Measurements from ENCODE around the gene CGRRF1. TPM values are rescaled to one million over a fixed set of nuclear protein-coding genes. Genes with fewer than 3 reads are reported as not detected.

The CGRRF1 gene
- polyA plus RNA-seq, 1 of the 3 experiments (the other 2 are of a cell fraction), result 6.4 TPM

GRCh38 chr14:54515670-54516069 lies 6.0 kb downstream of the CGRRF1 start (continued):
- TF ChIP-seq ZBTB33 (IDR thresholded peaks at IDR 0.05; ENCODE audit: borderline replicate concordance, low read depth), result no peak
- no peak for TF ChIP-seq NRF1 (IDR thresholded peaks at IDR 0.05; ENCODE audit: low read depth, low read length)
- TF ChIP-seq EP300 (IDR thresholded peaks at IDR 0.05; ENCODE audit: borderline replicate concordance in 1 of 2, low read depth in 1 of 2, low read length in 1 of 2), result no peak
- no peak for TF ChIP-seq RFX5 (IDR thresholded peaks at IDR 0.05; ENCODE audit: low read length)
- TF ChIP-seq USF1 (IDR thresholded peaks at IDR 0.05; ENCODE audit: borderline replicate concordance, low read depth), result no peak

DNA sequence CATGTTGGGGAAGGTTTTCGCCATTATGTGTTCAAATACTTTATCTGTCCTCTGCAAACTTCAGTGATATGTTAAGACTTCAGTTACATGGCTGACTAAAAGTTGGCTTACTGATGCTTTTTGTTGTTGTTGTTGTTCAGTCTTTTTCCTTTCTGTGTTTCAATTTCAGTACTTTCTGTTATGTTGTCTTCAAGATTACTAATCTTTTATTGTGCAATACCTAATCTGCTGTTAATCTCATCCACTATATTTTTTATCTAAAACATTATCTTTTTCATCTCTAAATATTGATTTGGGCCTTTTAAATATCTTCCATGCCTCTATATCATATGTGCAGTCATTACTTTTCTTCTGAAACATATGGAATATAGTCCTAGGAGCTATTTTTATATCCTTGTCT lies 7.0 kb downstream of the CGRRF1 start:
- DNase-seq, result no peak
- Histone ChIP-seq H3K36me3 (replicated peaks in 1 of 2; ENCODE audit: control insufficient read depth in 1 of 2, insufficient read depth in 2 of 2, low read length in 1 of 2) (peaks cover 12 to 36% of the 10 kb centered on the region in 2 experiments), H3K27me3 (ENCODE audit: insufficient read depth) (no peaks in the 10 kb centered on the region), H3K9me3 (peaks cover 12% of the 10 kb centered on the region), H4K20me1 (ENCODE audit: insufficient read depth) (no peaks in the 10 kb centered on the region), H2AFZ (ENCODE audit: low read depth) (no peak overlapping the region), H3K4me2 (no peak overlapping the region), H3K4me1 (ENCODE audit: control insufficient read depth in 1 of 2, insufficient read depth in 2 of 2, low read depth in 1 of 2, low read length in 1 of 2) (no peaks in the 10 kb centered on the region; a peak in 1 of 4 replicates), H3K4me3 (ENCODE audit: low read depth in 2 of 2, low read length in 1 of 2) (no peak overlapping the region), H3K79me2 (ENCODE audit: insufficient read depth) (peaks cover 99% of the 10 kb centered on the region), H3F3A (replicated peaks; ENCODE audit: insufficient read depth) (no peaks in the 10 kb centered on the region), H3K9me2 (no peaks in the 10 kb centered on the region), H3K9ac (no peak overlapping the region), H3K27ac (ENCODE audit: low read depth in 2 of 2, low read length in 1 of 2) (no peak overlapping the region)
- WGBS (ENCODE audit: low lambda C conversion rate), result 100% methylated on average over 1 of the region's 1 CpG
- CTCF ChIA-PET, result interaction anchor here (0.6 to 2.0 kb wide), 4 partner anchors 18 to 1461 kb away, joined by 3 to 7 read pairs (median 3); no protein-coding TSS in a partner anchor
- POLR2A ChIA-PET, result interaction anchor here (0.6 kb wide), 1 partner anchor 32 kb away, joined by 3 read pairs; no protein-coding TSS in a partner anchor
- no peak for TF ChIP-seq SIN3A (IDR thresholded peaks at IDR 0.05; ENCODE audit: borderline replicate concordance, low read depth, low read length)
- no peak for TF ChIP-seq RFX5 (IDR thresholded peaks at IDR 0.05; ENCODE audit: low read length)
- no peak for TF ChIP-seq GABPA (IDR thresholded peaks at IDR 0.05; ENCODE audit: low read depth)
- TF ChIP-seq, protein P1, sequence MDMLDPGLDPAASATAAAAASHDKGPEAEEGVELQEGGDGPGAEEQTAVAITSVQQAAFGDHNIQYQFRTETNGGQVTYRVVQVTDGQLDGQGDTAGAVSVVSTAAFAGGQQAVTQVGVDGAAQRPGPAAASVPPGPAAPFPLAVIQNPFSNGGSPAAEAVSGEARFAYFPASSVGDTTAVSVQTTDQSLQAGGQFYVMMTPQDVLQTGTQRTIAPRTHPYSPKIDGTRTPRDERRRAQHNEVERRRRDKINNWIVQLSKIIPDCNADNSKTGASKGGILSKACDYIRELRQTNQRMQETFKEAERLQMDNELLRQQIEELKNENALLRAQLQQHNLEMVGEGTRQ (IDR thresholded peaks at IDR 0.05; ENCODE audit: borderline replicate concordance, low read depth, low read length), result no peak
- no peak for TF ChIP-seq TCF12 (IDR thresholded peaks at IDR 0.05)
- TF ChIP-seq POLR2AphosphoS5 (IDR thresholded peaks at IDR 0.05; ENCODE audit: low read depth, low read length), result no peak
- TF ChIP-seq RAD21 (IDR thresholded peaks at IDR 0.05; ENCODE audit: low read length), result no peak
- no peak for TF ChIP-seq GATA2 (CRISPR knock-in tag; IDR thresholded peaks at IDR 0.05)
- TF ChIP-seq CTCF (IDR thresholded peaks at IDR 0.05), result no peak
- no peak for TF ChIP-seq EZH2phosphoT487 (IDR thresholded peaks at IDR 0.05; ENCODE audit: borderline replicate concordance, low read depth)
- no peak for TF ChIP-seq YY1 (IDR thresholded peaks at IDR 0.05; ENCODE audit: low read depth)
- TF ChIP-seq NFIC (IDR thresholded peaks at IDR 0.05; ENCODE audit: borderline replicate concordance), result no peak
- no peak for TF ChIP-seq PBX3 (IDR thresholded peaks at IDR 0.05)
- TF ChIP-seq RCOR1 (IDR thresholded peaks at IDR 0.05; ENCODE audit: low read length), result no peak
- TF ChIP-seq REST (IDR thresholded peaks at IDR 0.05; ENCODE audit: low read depth, low read length), result no peak
- TF ChIP-seq EP300 (IDR thresholded peaks at IDR 0.05; ENCODE audit: borderline replicate concordance in 1 of 2, low read depth in 1 of 2, low read length in 1 of 2), result no peak
- no peak for TF ChIP-seq FOXM1 (IDR thresholded peaks at IDR 0.05; ENCODE audit: low read depth)
- no peak for TF ChIP-seq MEF2A (IDR thresholded peaks at IDR 0.05; ENCODE audit: borderline replicate concordance, low read depth)
